Activated CD4-positive, CD25-positive, alpha-beta regulatory T cell treated with anti-CD3 and anti-CD28 coated beads, Interleukin-2, amount 50 U/mL, for 24 hours (primary cell): ENCODE data around the gene NRXN3.

Experiments
- ATAC-seq, 2 donors: fragments of 150-1000 bp; cut with Tn5 transposase; one replicate each; pipeline ENCODE4 v1.10.0; 2021; ENCODE audit warnings: mild to moderate bottlenecking in 1 of 2, moderate library complexity in 1 of 2

Gene NRXN3

DNA sequence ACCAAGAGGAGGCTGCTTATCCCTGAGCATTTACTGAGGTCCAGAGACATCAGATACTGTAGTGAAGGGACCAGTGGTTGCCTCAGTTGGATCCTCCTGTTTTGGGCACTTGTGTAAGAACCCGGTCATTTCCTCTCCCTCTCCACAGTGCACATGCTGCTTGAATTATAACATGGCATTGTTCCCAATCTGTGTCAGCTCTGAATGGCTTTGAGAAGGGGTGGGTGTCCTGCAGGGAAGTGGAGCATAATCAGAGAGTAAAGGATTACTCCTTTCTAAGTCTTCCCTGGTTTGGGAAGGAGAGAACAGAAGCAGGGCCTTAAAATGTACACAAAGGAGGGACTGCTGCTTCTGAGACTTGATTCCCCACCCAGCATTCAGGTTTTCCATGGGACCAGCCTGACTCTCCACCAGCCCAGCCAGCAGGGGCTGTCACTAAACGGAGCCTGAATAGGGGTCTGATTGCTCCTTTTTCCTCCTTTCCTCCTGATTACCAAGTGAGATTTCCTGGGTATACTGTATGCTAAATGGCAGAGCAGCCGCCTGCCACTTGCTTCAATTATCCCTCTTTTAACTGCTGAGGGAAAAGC, 78.4 kb downstream of the NRXN3 start:
- no peak for ATAC-seq

DNA sequence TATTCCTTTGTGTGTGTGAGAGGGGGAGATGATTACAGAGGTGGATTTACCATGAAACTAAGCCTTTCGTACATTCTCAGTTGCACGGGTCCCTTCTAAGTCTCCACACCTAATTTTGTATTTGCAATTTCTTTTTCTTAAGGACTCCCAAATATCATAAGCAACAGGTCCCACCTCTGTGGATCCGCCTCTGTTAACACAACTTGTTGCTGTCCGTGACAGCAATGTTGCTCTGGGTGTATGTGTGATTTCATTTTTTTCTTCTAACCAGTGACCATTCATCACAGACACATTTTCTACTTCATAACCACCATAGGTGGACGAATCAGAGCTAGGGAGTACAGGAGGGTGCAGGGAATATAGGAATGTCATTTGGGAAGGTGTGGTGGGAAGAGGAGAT, 81.1 kb downstream of the NRXN3 start:
- no peak for ATAC-seq

DNA sequence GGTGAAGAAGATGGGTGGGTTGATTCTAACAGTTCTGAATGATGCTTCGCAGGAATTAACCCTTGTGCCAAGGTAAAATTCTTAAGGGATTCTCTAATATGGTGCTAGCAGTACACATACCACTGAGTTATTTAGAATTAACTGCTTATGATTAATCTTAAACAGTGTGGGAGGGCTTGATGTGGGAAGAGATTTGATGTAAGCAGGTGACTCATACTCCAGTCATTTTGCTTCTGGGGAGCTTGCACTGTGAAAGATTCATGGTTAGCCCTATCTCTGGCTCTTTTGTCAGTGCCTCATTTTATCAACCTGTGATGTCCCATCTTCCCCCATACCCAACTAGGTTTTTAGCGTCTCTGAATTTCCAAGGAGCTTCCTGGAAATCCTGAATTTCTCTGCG, 83.8 kb downstream of the NRXN3 start:
- ATAC-seq: peak; percentile 46 to 66

DNA sequence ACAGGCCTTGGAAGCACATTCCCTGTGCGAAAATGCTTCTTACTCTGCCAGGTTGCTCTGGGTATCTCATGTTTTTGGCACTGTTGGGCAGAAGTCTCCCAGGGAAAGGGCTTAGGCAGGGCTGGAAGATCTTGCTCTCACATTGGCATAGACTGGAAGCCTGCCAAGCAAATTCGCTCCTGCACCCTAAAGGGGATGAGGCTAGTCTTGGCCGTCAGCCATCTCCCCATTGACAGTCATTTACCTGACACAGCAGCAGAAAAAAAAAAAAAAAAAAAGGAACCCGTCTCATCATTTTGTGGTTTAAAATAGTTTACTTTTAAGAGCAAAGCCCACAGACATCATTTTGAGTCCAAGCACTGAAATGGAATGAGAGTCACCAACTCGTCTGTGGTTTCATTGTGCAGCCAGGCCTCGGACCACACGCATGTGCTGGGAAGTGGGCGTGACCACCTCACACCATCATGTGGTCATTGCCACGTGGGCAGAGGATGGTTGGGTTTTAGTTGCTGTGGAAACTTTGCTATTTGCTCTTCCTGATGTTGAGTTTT, 84.8 kb downstream of the NRXN3 start:
- ATAC-seq: no peak

DNA sequence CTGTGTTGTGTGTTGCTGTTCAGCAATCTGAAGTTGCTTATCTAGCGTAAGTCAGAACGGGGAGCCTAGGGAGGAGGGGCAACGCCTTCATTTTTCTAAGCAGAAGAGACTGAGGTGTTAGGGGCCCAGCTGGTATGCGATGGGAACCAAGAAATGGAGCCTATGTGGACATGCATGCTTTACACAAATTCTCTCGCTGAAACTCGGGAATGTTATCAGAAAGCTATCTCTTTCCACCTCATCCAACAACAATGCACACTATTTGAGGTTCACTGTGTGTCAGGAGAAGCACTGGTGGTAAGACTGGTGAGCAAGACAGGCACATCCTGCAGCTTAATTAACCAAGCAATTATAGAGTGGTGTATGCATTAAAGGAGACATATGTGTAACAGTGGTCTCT, 89.7 kb downstream of the NRXN3 start:
- no peak for ATAC-seq

DNA sequence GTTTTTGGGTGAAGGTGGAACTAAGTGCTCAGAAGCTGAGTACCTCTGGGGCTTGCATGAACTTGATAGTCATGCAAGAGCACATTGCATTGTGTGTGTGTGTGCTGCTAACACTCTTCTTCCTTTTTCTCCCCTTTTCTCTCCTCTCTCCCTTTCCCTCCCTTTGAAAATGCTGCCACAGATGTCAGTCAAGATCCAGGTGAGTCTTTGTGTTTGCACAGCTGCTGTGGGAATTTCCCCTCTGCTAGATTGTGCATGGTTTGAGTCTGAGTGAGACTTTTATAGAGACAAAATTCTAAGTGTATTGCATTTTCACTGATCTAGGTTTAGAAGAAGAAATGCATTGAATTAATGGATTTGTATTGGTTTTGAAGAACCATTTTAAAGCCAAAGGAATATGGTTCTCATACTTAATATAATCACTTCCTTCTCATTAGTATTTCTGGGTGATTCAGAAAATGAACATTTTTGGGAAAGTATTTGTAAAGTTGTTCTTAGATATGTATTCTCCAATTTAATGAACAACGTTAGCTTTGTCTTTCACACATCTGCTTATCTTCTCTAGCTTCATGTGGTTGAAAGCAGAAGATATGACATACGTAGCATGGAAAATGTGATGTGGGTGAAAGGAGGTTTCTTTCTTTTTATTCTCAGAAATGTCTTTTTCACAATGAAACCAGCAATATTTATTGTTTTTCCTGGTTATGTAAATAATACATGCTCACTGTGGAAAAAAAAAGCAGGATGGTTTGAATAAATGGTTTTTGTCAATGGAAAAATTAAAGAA, 108.5 kb downstream of the NRXN3 start:
- no peak for ATAC-seq

DNA sequence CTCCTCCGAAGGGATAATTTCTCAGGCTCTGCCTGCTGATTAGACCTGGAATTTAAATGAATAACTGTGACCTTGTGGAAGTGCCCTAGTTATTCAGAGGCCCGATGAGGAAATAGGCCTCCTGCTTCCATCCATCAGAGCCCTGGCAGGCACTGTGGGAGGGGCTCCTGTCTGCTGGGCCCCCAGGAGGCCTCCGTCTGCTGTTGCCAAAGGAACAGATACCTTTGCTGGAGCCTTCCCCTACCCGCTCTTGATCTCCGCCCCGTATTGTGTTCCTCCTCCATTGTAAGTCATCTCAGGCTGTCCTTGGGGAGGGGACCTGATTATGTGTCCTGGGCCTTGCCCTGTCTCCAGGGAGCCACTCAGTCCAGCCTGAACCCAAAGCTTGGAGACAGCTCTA, 112.3 kb downstream of the NRXN3 start:
- no peak for ATAC-seq

DNA sequence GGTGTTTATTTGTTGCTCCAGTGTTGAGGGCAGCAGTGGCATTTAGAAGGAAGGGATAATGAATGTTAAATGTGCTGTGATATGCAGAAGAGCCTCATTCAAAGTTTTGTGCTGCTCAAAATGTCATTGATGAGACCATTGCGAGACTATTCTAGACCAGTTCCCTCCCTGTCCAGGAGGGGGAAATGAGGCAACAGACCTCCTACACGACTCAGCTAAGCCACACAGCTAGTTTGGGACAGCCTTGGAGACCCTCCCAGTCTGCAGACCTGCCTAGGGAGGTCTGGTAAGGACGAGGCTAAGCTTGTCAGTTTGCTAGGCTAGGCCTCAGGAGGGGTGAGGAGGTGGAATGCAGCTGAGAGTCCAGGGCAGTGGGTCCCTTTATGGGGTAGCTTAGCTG, 116.0 kb downstream of the NRXN3 start:
- no peak for ATAC-seq

DNA sequence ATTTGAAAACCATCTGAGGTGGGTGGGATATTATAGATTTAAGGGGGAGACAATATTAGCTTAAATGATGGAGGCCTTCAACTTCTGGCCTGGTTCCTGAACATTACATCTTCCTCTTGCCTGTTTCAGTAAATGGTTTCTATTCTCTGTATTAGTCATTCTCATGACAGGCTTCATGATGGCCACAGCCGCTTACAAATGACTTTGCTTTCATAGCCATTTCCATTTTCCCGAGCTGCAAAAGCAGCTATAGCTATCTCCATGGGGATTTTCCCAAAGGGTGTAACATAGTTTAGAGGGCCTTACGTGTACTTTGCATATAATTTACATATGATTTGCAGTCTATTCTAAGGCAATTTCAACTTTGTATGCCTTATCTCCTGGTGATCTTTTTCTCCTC, 121.8 kb downstream of the NRXN3 start:
- no peak for ATAC-seq

DNA sequence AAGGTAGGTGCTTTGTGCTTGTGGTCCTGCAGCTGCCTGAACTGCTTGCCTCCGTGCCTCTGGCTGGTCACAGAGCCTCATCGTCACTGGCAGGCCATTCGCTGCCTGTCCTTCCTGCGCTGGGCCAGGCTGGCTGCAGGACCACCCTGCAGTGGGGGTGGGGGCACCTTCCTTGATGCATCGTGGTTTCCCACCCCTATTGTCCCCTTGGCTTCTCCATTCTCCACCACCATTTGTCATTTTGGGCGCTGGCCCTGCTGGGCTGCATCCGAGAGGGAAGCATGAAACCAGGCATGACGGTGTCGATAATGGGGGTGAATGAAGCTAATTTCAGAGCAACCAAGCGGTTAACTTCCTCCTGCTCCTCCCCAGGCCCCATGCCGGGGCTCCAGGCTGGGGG, 127.7 kb downstream of the NRXN3 start:
- ATAC-seq: no peak

DNA sequence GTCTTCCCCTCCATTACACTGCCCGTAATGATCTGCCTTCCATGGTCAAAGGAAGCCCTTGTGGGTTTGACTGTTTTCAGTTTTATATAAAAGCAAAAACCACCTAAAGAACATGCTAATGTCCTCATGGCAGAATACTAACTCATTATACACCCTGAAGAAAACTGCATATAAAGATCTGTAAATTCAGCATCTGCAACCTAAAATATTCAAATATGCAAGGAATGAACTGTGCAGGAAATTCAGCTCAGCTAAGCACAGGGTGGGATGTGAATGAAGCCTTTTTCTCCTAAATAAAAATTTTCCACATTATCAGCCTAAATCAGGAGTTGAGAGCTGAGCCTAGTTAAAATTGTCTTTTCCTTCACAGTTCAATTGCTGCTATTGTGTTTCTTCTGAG, 128.1 kb downstream of the NRXN3 start:
- ATAC-seq: no peak

DNA sequence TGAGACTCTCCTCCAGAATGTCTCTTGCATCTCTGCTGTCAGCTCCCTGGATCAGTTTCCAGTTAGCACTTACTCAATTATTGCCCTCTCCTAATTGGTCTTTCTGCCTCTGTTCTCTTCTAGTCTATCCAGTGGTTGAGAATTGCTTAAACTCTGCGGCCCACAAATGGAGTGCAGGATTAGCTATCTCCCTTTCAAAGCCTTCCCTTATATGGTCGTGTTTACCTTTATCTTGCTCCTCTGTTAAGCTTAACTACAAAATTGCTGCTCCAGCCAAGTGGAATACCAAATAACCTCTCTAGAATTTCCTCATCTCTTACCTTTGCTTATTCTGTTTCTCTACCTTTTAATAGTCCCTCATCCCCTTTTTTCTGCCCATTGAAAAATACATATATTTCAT, 132.7 kb downstream of the NRXN3 start:
- ATAC-seq: no peak

DNA sequence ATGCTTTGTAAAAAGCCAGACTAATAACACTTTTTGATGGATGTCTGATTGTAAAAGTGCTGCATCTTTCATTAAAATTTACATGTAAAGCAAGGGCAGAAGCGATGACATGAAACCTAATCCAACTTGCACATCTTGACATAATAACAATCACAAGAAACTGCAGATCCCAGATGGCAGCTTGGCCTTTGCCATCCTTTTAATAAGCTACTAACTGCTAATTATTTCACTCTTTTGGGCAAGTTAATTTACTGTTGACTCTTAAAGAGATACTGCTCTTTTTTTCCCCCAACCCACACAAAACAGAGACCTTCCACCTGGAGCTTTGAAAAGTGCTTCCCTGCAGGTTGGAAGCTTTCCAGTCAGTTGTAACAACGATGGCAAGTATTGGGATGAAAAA, 137.5 kb downstream of the NRXN3 start:
- no peak for ATAC-seq

DNA sequence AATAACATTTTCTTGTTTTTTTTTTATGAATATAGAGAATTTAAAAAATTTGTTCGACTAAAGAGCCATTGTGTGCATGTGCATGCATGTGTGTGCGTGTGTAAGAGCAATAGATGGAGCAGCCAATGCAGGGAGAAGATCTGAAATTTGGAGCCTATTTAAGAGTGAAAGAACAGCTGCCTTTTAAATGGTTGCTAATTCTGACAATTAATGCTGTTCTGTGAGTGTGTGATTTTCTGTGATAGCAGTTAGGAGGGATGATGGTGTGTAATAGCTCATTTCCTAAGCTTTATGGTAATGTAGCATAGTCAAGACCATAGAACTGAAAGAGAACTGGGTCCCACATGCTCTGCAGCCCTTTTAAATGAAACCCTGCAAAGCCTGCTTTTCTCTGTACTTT, 137.9 kb downstream of the NRXN3 start:
- ATAC-seq: no peak

DNA sequence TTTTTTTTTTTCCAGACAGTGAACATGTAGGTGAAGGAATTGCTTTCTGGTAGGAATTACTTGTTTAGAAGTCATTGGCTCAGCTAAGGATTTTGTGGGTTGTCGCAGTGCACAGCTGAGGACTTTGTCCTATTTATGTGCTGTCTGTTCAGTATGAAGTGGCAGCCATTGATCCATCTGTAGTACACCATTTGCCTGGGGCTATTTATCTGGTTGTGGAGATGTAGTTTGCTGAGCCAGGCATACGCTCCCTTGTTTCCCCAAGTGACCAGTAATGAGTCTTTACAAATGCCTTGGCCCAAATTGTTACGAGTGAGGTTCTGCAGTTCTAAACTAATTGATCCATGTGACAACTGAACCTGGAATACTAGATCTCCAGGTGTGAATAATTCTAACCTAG, 140.1 kb downstream of the NRXN3 start:
- no peak for ATAC-seq

DNA sequence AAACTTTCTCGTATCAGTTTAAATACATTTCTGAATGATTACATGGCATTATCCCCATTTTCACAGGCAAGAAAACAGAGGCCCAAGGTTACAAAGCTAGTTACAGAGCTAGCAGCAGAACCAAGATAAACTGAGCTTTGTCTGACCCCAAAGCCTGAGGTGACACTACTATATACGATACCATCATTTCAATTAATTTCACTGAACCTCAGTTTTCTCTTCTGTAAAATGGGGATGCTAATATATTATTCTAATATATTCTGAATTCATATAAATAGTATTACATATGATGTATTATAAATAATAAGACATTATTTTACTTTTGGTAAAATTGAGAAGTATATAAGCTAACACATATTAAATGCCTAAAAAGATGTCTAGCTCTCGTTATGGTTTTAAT, 143.3 kb downstream of the NRXN3 start:
- no peak for ATAC-seq

DNA sequence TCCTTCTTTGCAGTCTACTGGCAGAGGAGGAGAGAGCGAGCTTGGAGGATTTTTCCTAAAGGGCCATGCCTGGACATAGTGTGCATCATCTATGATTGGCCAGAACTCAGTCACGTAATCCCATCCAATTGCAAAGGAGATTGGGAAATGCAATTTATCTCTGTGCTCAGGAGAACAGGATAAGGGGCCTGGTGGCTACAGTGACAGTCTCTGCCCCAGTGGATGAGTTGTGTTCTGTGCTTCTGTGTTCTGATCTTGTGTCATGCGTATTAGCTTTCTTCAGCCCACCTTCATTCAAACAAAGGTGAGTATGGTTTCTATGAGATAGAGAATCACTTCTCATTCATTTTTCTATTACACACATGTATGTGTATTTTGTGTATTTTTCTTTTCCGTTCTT, 144.3 kb downstream of the NRXN3 start:
- ATAC-seq: no peak

DNA sequence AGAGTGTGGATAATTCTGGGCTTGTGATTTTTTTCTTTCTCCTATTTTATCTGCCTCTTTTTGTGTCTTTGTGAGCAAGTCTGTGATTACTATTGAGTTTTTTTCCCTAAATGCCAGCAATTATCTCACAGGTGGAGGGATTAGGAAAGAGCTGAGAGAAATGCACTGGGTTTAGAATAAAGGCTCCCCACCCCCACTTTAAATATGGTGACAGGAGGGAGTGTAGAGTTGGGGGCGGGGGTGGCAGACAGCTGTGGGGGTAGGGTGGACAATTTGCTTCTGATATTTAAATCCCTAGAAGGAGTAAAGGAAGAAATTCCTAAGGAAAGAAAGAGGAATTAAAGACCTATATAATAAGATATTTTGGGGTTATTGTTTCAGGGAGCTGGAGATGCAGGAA, 145.9 kb downstream of the NRXN3 start:
- no peak for ATAC-seq

DNA sequence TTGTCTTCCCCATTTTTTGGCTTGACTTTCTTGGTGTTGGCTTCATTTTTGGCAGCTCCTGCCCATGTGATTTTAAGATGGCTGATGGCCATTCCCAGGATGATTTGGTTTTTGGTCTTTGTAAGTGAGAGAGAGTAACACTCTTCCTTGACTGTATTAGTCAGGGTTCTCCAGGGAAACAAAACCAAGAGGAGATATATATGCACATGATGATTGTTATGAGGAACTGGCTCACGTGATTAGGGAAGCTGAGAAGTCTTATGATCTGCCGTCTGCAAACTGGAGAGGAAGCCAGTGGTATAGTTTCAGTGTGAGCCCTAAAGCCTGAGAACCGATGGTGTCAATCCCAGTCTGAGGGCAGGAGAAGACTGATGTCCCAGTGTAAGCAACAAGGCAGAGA, 146.6 kb downstream of the NRXN3 start:
- no peak for ATAC-seq

DNA sequence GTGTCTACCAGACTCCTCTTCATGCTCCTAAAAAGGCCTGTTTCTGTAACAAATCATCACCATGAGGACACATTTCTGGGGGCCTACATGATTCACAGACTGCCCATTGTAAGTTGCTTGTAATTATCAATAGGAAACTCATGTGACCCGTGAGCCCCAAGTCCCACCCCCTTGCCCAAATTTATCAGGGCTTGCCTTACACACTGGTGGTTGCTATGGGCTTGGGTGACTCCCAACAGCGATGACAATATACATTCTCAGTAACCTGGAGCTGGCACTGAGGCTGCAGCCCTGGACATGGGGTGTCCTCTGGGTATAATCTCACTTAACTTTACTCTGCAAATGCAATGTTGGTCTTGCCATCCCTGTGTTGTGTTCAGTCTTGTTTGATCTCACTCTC, 149.2 kb downstream of the NRXN3 start:
- ATAC-seq: no peak

DNA sequence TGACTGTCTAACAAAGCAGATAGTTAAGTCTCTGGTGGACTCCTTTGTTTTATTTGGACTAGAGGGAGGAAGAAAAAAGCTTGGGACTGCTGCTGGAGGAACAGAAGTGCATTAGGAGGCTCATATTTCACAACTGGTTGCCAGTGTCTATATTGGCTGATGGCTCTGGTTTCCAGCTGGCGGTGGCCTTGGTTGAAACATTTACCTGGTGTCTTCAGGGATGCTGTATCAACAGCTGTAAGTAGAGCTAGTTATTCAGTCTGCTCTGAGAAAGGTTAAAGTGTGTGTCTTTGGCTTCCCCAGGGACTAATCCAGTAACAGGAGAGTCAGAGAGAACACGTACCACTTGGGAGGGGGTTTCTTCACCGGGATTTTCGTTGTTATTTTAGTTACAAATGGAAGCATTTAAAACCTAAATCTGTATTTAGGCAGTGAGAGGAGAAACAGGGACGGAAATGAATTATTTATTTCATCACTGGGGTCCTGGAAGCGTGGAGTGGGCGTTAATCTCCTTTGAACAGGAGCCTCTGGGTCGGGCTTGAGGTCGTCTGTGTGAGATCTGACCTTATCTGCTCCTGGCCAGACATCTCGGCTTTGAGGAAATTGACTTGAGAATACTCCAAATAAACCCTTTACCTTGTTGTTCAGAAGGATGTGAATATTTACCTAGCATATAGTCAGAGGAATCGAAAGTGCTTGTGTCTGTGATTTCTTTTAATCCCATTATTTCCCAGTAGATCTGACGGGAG, 149.9 kb downstream of the NRXN3 start:
- no peak for ATAC-seq

DNA sequence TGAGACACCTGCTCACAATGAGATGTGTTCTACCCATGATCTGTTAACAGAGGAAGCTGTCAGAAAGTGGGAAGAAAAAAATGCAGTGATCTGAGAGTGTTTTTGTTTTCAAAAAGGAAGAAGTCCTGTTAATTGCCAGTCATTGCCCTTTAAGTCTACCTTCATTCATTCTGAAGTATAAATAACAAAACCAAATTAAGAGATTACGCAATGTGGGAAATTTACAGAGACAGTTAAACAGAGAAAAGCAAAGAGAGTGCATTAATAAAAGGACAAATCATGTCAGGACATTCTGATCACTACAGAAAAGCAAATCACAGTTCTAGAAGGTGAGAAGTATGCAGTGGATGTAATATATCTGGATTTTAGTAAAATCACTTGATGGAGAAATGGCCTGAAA, 154.2 kb downstream of the NRXN3 start:
- ATAC-seq: no peak

DNA sequence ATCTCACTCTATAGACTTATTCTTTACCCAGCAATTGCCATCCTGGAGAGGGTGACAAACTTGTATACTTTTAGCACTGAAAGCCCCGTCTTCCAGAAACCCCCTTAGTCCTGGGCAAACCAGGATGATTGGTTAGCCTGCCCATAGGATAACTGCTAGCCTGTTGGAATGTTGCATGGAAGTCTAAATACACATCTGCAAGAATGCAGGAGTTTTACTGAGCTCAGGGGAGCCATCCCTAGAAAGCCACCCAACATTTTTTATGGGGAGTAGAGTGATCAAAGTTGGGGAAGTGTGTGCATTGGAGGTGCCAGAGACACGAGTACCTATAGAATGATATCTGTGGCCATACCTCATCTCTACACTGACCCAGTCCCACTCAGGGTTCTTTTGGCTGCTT, 155.7 kb downstream of the NRXN3 start:
- ATAC-seq: no peak
